NCI-H2227 treated with DMSO at 0.1 percent for 48 hours (cell line): Measurements from ENCODE around the gene VTCN1.
"Not testable (repeated sequence)": the region's sequence is repeated elsewhere in the genome, so short reads cannot be mapped to it uniquely, and the experiment has no call there.

Experiments used
- DNase-seq: peaks from one replicate; lab custom pipeline; 2025; lab: John Stamatoyannopoulos, UW

Gene VTCN1

GRCh38 chr1:117123274-117123673 lies 87.5 kb downstream of the VTCN1 start:
- no peak for DNase-seq

DNA sequence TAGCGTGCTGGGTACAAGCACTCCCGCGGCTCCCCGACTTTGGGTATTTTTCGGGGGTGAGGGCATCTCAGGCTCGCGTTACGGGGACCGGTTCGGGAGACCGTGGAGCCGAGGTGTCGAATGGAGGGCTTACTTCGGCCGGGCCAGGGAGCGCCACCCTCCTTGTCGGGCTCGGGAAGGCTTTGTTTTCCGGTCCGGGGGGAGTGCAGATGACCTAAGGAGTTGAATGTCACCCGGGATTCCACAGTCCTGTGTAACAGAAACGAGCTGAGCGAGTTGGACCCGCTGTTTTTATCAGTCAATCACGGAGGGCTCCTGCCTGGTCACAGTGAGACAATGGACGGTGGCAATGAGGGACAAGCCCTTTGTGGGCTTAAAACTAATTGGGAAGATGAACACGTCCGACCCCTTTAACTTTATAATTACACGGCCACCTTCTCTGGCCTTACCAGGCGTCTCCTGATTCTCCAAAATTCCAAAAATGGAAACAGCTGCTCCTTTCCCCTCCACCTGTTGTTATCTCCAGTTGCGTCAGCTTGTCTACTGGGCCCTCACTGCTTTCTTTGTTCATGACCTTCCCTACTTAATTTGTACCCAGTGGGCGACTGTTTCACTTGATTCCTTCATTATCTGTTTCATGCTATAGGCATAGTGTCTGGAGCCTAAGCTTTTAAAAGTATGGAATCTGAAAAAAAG lies 88.2 kb downstream of the VTCN1 start:
- DNase-seq = no peak

DNA sequence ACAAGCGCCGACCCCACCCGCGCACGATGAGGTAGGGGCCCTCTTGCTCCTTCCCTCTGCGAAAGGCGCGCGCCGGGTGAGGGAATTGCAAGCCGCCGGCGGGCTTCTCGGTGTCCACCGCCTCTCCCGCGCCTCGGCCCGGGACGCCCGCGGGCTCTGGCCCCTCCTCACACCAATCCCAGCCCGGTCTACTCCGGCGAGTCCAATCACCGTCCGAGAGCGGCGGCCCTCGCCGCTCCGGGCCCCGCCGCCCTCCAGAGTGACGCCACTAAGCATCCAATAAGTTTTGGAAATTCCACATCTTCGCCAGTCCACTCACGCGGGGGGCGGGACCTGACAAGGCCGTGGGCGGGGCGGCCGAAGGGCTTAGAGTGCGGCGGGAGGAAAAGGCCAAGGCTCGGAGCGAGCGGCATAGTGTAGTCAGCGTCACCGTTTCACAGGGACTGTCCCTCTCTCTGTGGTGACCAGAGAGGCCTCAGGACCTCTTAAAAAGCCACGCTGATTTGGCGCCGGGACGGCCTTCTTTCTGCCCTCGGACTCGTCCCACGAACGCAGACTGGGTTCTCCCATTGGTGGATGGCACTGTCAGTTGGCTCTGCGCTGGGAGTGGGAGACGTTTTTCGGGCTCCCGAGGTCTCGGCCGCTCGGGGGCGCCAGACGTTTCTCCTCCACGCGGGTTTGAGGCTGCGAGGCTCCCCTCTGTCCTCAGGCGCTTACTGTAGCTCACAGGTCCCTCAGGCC lies 89.0 kb downstream of the VTCN1 start, which contains the start of gene TRIM45:
Gene TRIM45 (minus strand): TSS at position 161 of the 741 bp plus-strand sequence. CDS start 548 bp downstream, outside the sequence.
- DNase-seq = peak; percentile 99

GRCh38 chr1:117120774-117121588 lies 89.7 kb downstream of the VTCN1 start:
- DNase-seq = peak; percentile 54

- DNase-seq = not testable (repeated sequence)
These were observed 91.6 kb downstream of the VTCN1 start for GRCh38 chr1:117119144-117119543.

DNA sequence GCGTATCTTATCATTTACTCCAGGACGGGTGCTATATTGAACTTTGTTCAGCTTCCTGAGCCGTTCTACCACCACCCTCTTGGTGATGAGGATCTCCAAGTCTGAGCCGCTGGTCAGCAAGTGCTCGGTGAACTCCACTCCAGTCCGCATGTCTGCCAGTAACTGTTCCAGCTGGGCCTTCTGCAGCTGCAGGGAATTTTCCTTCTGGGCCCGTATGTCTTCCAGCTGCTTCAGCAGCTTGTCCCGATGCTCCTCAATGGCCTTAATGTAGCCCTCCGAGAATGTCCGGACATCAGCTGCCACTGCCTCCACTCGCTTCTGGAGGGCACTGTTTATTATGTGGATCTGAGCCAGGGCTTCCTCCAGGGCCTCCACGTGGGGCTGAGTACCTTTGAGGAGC lies 92.6 kb downstream of the VTCN1 start:
- DNase-seq = no peak

DNA sequence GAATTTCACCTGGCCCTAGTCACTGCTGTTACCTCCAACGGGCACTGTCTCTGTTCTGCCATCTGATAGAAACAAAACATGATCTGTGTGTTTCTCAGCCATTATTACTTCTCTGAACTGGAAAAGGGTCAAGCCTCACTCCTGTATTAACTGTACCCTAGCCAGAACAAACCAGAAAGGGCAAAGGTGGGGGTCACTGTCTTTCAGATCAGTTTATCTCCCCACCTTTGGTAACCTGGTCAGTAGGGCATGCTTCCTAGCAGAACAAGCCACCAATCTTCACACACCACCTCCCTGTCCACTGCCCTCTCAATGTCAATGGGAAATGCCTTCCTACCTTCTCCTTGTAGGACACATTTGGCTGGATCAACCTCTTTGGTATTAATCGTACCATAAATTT lies 93.0 kb downstream of the VTCN1 start:
- no peak for DNase-seq

GRCh38 chr1:117116784-117117130 lies 94.0 kb downstream of the VTCN1 start:
- DNase-seq = no peak

DNA sequence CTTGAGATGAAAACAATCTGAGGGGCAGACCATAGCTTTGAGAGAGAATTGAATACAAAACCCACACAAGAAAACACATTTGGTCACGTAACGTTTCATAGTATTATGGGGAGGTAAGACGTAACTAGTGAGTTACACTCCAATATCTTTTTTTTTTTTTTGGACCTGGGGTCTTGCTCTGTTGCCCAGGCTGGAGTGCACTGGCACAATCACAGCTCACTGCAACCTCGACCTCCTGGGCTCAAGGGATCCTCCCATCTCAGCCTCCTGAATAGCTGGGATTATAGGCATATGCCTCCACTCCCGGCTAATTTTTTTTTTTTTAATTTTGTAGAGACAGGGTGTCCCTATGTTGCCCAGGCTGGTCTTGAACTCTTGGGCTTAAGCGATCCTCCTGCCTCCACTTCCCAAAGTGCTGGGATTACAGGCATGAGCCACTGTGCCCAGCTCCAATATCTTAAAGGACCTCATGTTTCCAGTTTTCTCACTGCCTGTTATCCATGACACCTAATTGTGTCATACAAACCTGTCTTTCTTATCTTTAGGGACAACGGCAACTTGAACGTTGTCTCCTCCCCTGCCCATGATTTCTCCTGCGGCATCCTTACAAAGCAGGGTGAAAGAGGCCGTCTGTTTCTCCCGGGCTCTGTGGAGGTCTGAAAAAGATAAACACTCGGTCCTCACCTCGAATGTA lies 94.5 kb downstream of the VTCN1 start:
- DNase-seq = no peak

DNA sequence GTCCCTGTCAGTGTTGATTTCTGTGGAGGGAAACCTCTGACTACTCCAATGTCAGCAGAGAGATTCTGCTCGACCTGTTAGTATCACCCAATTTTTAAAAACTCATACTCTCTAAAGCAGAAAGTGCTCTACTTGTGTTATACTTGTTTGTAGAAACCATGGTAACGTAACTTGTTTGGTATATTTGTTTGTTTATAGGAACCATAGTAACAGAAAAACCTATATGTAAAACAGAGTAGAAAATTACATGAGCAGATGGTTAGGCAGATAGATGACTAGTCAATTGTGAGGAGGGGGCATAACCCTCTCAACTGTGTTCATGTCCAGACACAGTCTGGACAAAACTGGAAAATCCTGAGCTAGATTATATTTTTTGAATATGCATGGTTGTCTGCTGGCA lies 95.8 kb downstream of the VTCN1 start:
- no peak for DNase-seq

DNA sequence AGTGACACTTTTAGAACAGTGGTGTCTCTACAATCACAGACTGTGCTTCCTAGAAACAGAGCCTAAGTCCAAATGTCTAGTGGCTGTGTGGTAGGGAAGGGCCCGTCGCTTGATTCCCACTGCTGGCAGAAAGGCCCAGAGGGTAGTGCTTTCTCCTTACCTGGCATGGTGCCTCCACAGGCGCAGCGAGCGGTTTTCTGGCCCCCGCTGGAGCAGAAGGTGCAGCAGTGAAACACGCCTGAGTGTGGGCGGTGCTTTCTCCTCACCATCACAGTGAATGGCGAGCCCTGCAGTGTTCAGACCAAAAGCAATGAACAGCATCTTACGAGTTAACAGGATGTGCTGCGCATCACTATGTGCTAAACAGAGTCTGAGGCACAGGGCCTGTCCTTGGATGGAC lies 97.5 kb downstream of the VTCN1 start:
- DNase-seq = no peak

DNA sequence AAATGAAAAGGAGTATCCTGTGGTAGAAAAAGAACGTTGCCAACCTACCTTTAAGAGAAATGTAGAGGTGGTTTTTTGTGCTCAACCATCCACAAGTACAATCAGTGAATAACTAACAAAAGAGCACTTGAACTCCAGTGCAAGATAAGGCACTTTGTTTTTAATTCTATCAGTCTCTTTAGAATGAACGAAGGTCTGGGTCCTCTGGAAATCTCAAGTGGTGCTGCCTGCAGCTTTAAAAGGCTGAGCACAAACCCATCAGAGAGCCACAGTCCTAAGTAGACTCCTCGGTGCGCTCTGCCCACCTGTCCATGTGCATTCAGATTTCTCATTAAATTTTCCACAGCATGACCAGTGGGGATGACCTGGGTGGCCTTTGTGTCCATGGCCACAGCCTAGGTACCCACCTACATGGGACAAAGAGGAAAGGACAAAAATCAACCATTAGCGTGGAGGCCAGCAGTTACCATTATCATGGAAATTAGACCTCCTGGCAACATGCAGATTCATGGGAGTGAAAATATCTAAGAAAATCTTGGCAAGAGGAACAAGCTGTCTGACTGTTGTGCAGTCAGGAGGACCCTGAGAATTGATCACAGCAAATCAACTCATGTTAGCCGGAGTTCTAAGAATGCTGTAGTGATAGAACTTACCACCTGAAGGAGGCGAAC lies 98.5 kb downstream of the VTCN1 start:
- DNase-seq = no peak

DNA sequence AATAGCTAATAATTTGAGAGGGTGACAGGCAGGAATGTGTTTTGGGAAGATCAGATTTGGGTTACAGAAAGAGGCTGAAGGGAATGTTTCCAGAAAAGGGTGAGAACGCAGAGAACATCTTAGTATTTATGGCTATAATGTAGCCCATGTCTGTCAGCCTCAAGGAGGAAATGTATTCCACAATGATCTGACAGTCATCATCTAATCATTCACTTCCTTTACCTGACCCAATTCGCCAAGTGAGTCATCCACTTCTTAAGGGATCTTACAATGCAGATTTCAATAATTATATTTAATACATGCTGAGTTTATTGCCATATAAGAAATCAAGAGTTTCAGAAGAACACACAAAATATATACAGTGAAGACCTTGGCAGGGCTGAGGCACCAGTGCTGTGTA lies 100.0 kb downstream of the VTCN1 start:
- DNase-seq = no peak

DNA sequence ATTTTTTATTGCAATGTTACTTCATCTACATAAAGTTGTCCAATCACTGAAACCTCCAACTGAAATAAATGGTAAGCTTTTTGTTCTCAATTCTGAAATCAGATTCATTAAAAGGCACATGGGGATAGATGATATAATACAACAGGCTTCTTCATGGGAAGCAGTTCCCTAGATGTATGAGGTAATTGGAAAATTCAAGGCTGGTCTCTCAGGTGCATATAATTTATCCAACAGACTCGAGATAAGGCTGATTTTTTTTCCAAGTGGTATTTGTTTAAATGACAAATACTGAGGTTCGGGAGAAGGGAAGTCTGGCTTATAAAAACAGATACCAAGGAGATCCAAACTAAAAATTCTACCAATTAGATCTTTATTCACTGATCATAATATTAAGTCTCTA lies 103.4 kb downstream of the VTCN1 start:
- no peak for DNase-seq

DNA sequence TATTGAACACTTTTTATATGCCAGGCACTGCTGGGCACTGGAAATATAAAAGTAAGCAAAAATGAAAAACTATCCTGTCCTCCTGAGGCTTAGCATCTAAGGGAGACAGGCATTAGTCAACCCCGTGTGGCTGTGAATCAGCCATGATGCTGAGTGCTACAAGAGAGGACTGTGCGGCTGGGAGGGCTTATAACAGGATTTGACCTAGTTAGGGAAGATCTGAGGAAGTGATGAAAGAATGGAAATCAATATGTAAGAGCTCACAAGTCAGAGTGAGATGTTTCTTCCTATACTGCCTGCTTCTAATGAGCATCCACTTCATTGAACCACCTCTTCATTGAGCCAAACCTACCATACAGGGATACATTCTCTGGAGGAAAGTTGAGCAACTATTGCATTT lies 104.2 kb downstream of the VTCN1 start:
- DNase-seq = no peak

DNA sequence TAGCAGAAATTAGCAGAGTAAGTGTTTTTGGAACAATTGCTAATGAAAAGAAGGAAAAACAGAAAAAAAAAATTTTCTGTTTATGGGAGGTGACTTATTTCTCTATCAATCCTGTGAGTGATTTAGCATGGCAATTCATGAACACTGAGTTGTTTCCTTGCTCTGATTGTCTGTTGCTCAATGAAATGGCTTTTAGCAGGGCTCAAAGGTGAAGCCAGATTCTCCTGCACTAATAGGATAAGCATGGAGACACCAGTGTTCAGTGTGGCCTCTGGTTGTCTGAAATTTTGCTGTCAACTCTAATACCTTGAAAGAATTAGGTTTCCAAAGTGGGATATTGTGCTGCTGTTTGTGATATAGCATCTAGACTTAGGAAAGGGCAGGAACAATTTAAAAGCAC lies 105.0 kb downstream of the VTCN1 start:
- no peak for DNase-seq

- DNase-seq = no peak
These were observed 105.7 kb downstream of the VTCN1 start for GRCh38 chr1:117104986-117105385.

DNA sequence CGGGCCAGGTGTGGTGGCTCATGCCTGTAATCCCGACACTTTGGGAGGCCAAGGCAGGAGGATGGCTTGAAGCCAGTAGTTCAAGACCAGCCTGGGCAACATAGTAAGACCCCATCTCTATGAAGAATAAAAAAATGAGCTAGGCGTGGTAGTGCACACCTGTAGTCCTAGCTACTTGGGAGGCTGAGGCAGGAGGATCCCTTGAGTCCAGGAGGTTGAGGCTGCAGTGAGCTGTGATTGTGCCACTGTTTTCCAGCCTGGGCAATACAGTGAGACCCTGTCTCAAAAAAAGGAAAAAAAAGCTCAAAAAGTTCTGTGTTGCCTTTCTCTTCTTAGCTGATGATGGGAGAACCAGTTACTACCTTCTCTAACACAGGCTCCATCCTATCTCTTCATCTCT lies 108.9 kb downstream of the VTCN1 start:
- DNase-seq = not testable (repeated sequence)

- DNase-seq = no peak
These were observed 109.4 kb downstream of the VTCN1 start for GRCh38 chr1:117101334-117101733.

DNA sequence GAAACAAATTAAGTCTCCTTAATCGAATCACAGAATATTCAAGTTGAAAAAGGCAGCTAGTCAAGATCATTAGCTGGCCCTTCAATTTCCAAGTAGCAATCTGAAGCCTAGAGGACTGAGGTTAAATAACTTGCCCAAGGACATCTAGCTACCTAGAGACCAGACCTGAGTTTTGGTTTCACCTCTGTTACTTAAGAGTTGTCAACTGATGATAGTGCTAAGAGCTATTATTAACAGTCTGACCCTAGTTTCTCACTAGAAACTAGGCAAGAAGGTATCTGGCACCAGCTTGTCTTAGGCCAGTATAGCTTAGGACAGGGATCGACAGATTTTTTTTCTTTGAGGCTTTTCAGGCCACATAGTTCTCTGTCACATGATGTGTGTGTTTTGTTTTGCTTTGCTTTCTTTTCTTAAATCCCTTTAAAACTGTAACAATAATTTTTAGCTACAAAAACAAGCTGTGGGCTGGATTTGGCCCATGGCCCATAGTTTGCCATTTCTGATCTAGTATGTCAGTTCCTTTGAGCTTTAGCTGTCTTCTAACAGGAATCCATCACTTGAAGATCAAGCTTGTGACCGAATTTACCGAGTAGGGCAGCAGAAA lies 112.3 kb downstream of the VTCN1 start:
- no peak for DNase-seq

DNA sequence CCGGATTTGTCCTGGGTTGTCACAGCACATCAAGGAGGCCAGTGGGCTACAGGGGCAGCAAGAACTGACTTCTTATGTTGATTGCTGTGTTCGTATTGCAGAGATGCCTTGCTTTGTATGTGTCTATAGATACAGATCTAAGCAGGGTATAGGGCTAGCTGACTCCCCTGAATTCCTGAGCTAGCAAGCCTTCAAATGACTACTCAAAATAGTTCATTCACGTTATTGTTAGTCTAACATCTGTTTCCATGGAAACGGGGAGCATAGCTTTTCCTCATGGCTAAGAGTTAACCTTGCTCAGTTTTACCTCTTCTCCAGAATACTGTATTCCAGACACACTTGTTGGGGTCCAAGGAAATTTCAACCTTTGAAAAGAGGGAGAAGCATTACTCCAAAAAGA lies 113.3 kb downstream of the VTCN1 start:
- DNase-seq = no peak
